H1 (cell line): ENCODE results near the gene ZNF577. TPM values are rescaled to one million over a fixed set of nuclear protein-coding genes. Genes with fewer than 3 reads are reported as not detected.
A peak's percentile ranks its signal among the peaks of the same experiment; 100 is the strongest.

Experiments used
- CTCF ChIA-PET: fragments of 300-600 bp; sonication (Branson Sonifier 250); formaldehyde crosslinking; loops from one replicate; lab custom pipeline; 2021; ENCODE audit not compliant: partially characterized antibody; lab: Charles Lee
- POLR2A ChIA-PET: fragments of 300-600 bp; sonication (Branson Sonifier 250); formaldehyde crosslinking; loops from one replicate; lab custom pipeline; 2021; ENCODE audit warnings: inconsistent platforms; ENCODE audit not compliant: partially characterized antibody; lab: Charles Lee
- DNase-seq, 2 experiments: peaks; one replicate each; pipeline versions ENCODE4 v3.0.0 to v3.0.0-alpha.2; 2010 to 2022; ENCODE audit warnings: low spot score in 2 of 2, low read depth in 1 of 2, mixed read lengths in 1 of 2
- FAIRE-seq: peaks from 2 replicates; lab custom pipeline; 2011; peaks lifted over from hg19 to GRCh38; lab: Jason Lieb, UNC
- H2AFZ ChIP-seq: 2 replicates; pipeline ENCODE4 v1.8.1; 2012; ENCODE audit warnings: low read length, inconsistent platforms
- H2AK5ac ChIP-seq: 2 replicates; pipeline ENCODE4 v1.6.1; 2013; ENCODE audit warnings: low read depth, low read length
- H2BK120ac ChIP-seq: replicated peaks from 2 replicates; pipeline ENCODE3; 2013; ENCODE audit warnings: low read depth, low read length, inconsistent platforms
- H2BK12ac ChIP-seq: 2 replicates; pipeline ENCODE4 v1.6.1; 2013; ENCODE audit warnings: low read depth, low read length
- H2BK15ac ChIP-seq: 2 replicates; pipeline ENCODE4 v1.6.1; 2013; ENCODE audit warnings: low read length
- H2BK20ac ChIP-seq: 2 replicates; pipeline ENCODE4 v1.6.1; 2013; ENCODE audit warnings: low read length
- H2BK5ac ChIP-seq: 2 replicates; pipeline ENCODE4 v1.6.1; 2013; ENCODE audit warnings: low read depth, low read length
- H3K14ac ChIP-seq: 2 replicates; pipeline ENCODE4 v1.6.1; 2013; ENCODE audit warnings: inconsistent platforms; ENCODE audit not compliant: insufficient read length
- H3K18ac ChIP-seq: 2 replicates; pipeline ENCODE4 v1.6.1; 2013; ENCODE audit warnings: low read length; ENCODE audit errors: extremely low read depth
- H3K23ac ChIP-seq: 2 replicates; pipeline ENCODE4 v1.6.1; 2013; ENCODE audit warnings: inconsistent platforms; ENCODE audit not compliant: insufficient read length
- H3K23me2 ChIP-seq: 2 replicates; pipeline ENCODE4 v1.6.1; 2013; ENCODE audit warnings: low read depth, low read length
- H3K27ac ChIP-seq: 2 replicates; pipeline ENCODE4 v1.6.1; 2011; ENCODE audit warnings: low read depth, low read length, inconsistent platforms
- H3K27me3 ChIP-seq, 4 experiments: replicated peaks in 1 of 4; 1 replicate in 1 of 4; 2 replicates in 3 of 4; pipeline versions ENCODE4 v1.6.1 to v1.8.1; 2011 to 2013; ENCODE audit warnings: low read length in 3 of 4, mild to moderate bottlenecking in 3 of 4, inconsistent platforms in 2 of 4, mixed read lengths in 2 of 4, moderate library complexity in 1 of 4; ENCODE audit not compliant: control insufficient read depth in 3 of 4, insufficient read depth in 3 of 4; ENCODE audit errors: extremely low read depth in 1 of 4
- H3K36me3 ChIP-seq, 4 experiments: 2 replicates each; pipeline versions ENCODE4 v1.6.1 to v1.8.1; 2011 to 2013; ENCODE audit warnings: mild to moderate bottlenecking in 4 of 4, low read length in 3 of 4, moderate library complexity in 2 of 4, control low read depth in 1 of 4, inconsistent platforms in 1 of 4; ENCODE audit not compliant: insufficient read depth in 4 of 4, control insufficient read depth in 2 of 4
- H3K4ac ChIP-seq: replicated peaks from 2 replicates; pipeline ENCODE3; 2013; ENCODE audit warnings: low read length, low read depth, mixed read lengths, inconsistent platforms; ENCODE audit not compliant: insufficient read length
- H3K4me1 ChIP-seq, 4 experiments: replicated peaks in 1 of 4; 1 replicate in 1 of 4; 2 replicates in 3 of 4; pipeline versions ENCODE4 v1.6.1 to v1.8.1; 2011 to 2013; ENCODE audit warnings: low read length in 3 of 4, inconsistent platforms in 2 of 4, mixed read lengths in 1 of 4; ENCODE audit not compliant: insufficient read depth in 4 of 4, control insufficient read depth in 3 of 4
- H3K4me2 ChIP-seq, 2 experiments: 2 replicates each; pipeline versions ENCODE4 v1.6.1 to v1.8.1; 2011 to 2013; ENCODE audit warnings: low read depth in 2 of 2, low read length in 2 of 2, control low read depth in 1 of 2, inconsistent platforms in 1 of 2, mild to moderate bottlenecking in 1 of 2; ENCODE audit not compliant: insufficient read depth in 1 of 2
- H3K4me3 ChIP-seq, 4 experiments: fragments of 200-600, 300-600 bp in 1 of 4; sonication (generic), shearing (Covaris generic), sonication (Bioruptor Twin) in 1 of 4; 2 replicates each; pipeline versions ENCODE4 v1.5.1 to v1.8.1; 2011 to 2016; ENCODE audit warnings: low read length in 4 of 4, low read depth in 3 of 4, control low read depth in 2 of 4, inconsistent platforms in 2 of 4, mild to moderate bottlenecking in 2 of 4, mixed read lengths in 1 of 4, moderate library complexity in 1 of 4; ENCODE audit not compliant: insufficient read depth in 2 of 4; ENCODE audit errors: extremely low read depth in 1 of 4
- H3K56ac ChIP-seq: replicated peaks from 2 replicates; pipeline ENCODE3; 2013; ENCODE audit warnings: low read depth, mild to moderate bottlenecking, mixed read lengths, low read length, inconsistent platforms; ENCODE audit not compliant: insufficient read length
- H3K79me1 ChIP-seq: 2 replicates; pipeline ENCODE4 v1.6.1; 2013; ENCODE audit warnings: low read depth, low read length, control low read depth
- H3K79me2 ChIP-seq, 2 experiments: 2 replicates each; pipeline versions ENCODE4 v1.6.1 to v1.8.1; 2012 to 2013; ENCODE audit warnings: low read length in 2 of 2, mild to moderate bottlenecking in 2 of 2, inconsistent platforms in 1 of 2; ENCODE audit not compliant: insufficient read depth in 2 of 2, control insufficient read depth in 1 of 2
- H3K9ac ChIP-seq, 4 experiments: replicated peaks in 1 of 4; 1 replicate in 1 of 4; 2 replicates in 3 of 4; pipeline versions ENCODE4 v1.6.1 to v1.8.1; 2011 to 2013; ENCODE audit warnings: low read depth in 3 of 4, low read length in 3 of 4, control low read depth in 2 of 4, mild to moderate bottlenecking in 2 of 4, moderate library complexity in 2 of 4, inconsistent platforms in 1 of 4; ENCODE audit errors: extremely low read depth in 1 of 4
- H3K9me3 ChIP-seq, 2 experiments: 2 replicates each; pipeline versions ENCODE4 v1.6.1 to v1.8.1; 2012 to 2013; ENCODE audit warnings: mild to moderate bottlenecking in 2 of 2, moderate library complexity in 2 of 2, control low read depth in 1 of 2, inconsistent platforms in 1 of 2, low read depth in 1 of 2, low read length in 1 of 2, mixed read lengths in 1 of 2; ENCODE audit not compliant: insufficient read depth in 2 of 2
- H4K20me1 ChIP-seq, 2 experiments: replicated peaks in 1 of 2; 2 replicates each; pipeline versions ENCODE3 to v1.8.1; 2011 to 2013; ENCODE audit warnings: inconsistent platforms in 2 of 2, low read length in 2 of 2, mild to moderate bottlenecking in 1 of 2; ENCODE audit not compliant: insufficient read depth in 2 of 2, control insufficient read depth in 1 of 2
- H4K5ac ChIP-seq: 2 replicates; pipeline ENCODE4 v1.6.1; 2013; ENCODE audit warnings: low read length, low read depth, mixed read lengths, inconsistent platforms; ENCODE audit not compliant: insufficient read length
- H4K8ac ChIP-seq: 2 replicates; pipeline ENCODE4 v1.8.0; 2013; ENCODE audit warnings: mild to moderate bottlenecking, moderate library complexity, low read length, inconsistent platforms; ENCODE audit not compliant: insufficient read depth; ENCODE audit errors: extremely low read depth
- H4K91ac ChIP-seq: replicated peaks from 2 replicates; pipeline ENCODE3; 2013; ENCODE audit warnings: low read length, mixed read lengths, inconsistent platforms; ENCODE audit not compliant: insufficient read length
- BCL11A ChIP-seq, 2 experiments: IDR thresholded peaks; one replicate each; pipeline ENCODE4 v1.6.1; 2011; ENCODE audit warnings: low read depth in 2 of 2, low read length in 2 of 2, mild to moderate bottlenecking in 2 of 2
- E2F6 ChIP-seq: IDR thresholded peaks from 2 replicates; pipeline ENCODE4 v1.6.1; 2012; ENCODE audit warnings: inconsistent platforms
- EGR1 ChIP-seq: IDR thresholded peaks from 2 replicates; pipeline ENCODE4 v1.6.1; 2011; ENCODE audit warnings: low read depth, low read length, borderline replicate concordance
- JUN ChIP-seq: IDR thresholded peaks from 2 replicates; pipeline ENCODE4 v1.6.1; 2011; ENCODE audit warnings: low read depth, mild to moderate bottlenecking, improper control_type of control experiment, low read length
- JUND ChIP-seq: IDR thresholded peaks from 2 replicates; pipeline ENCODE4 v1.6.1; 2011; ENCODE audit warnings: mild to moderate bottlenecking, improper control_type of control experiment, low read length
- POU5F1 ChIP-seq: IDR thresholded peaks from 2 replicates; pipeline ENCODE4 v1.6.1; 2011; ENCODE audit warnings: low read depth, mild to moderate bottlenecking, low read length, moderate library complexity
- SAP30 ChIP-seq: fragments of 300-600 bp; sonication (generic); IDR thresholded peaks from 2 replicates; pipeline ENCODE4 v1.7.1; 2012; ENCODE audit warnings: low read length, moderate library complexity, mild to moderate bottlenecking, inconsistent platforms; ENCODE audit not compliant: insufficient read depth, insufficient replicate concordance
- SIRT6 ChIP-seq: IDR thresholded peaks from one replicate; pipeline ENCODE4 v1.7.1; 2012; ENCODE audit warnings: low read length, inconsistent platforms
- YY1 ChIP-seq: IDR thresholded peaks from 2 replicates; pipeline ENCODE4 v1.6.1; 2011; ENCODE audit warnings: low read depth, mild to moderate bottlenecking, low read length
- ZNF274 ChIP-seq: IDR thresholded peaks from 2 replicates; pipeline ENCODE4 v1.7.0; 2012; ENCODE audit warnings: low read length, borderline replicate concordance; ENCODE audit errors: extremely low read depth
- WGBS, 2 experiments: shearing (Covaris generic) in 1 of 2; methylation state at CpG; one replicate each; pipeline versions ENCODE4 v1.1.6 to v1.1.7; 2013 to 2015; ENCODE audit warnings: low lambda C conversion rate in 2 of 2, mixed read lengths in 2 of 2, inconsistent platforms in 1 of 2, low coverage in 1 of 2, missing lambda C conversion rate in 1 of 2; ENCODE audit not compliant: insufficient replicate concordance in 2 of 2, insufficient coverage in 1 of 2, insufficient read length in 1 of 2; ENCODE audit errors: extremely low coverage in 1 of 2, missing lambda C conversion rate in 1 of 2; 5-methylcytosine and 5-hydroxymethylcytosine counted together
- polyA plus RNA-seq, 7 experiments: library from polyadenylated mRNA; depleted of rRNA in 3 of 7; stranded (reverse) in 5 of 7; unstranded in 2 of 7; fragments of >200 nt in 5 of 7; fragments of 200-250 nt in 2 of 7; gene quantifications; 1 replicate in 5 of 7; 2 replicates in 1 of 7; 4 replicates in 1 of 7; pipeline versions ENCODE4 v1.2.1 to v1.2.3, GENCODE V29; 2011 to 2013; ENCODE audit warnings: missing spikeins in 2 of 7, mixed read lengths in 2 of 7
- total RNA-seq: library from RNA; stranded (reverse); fragmentation: NEBNext Ultra II Directional; extraction: Animal tissue kit (Norgen Biotek cat#: 25700); gene quantifications from 2 replicates; pipeline ENCODE4 v1.2.1, GENCODE V29; 2021

ZNF577 gene
- total and polyA plus RNA-seq, 2 of the 8 experiments (the other 6 are each of a cell fraction or from before 2014, with no cell fraction given): 13.8 to 14.9 TPM

DNA sequence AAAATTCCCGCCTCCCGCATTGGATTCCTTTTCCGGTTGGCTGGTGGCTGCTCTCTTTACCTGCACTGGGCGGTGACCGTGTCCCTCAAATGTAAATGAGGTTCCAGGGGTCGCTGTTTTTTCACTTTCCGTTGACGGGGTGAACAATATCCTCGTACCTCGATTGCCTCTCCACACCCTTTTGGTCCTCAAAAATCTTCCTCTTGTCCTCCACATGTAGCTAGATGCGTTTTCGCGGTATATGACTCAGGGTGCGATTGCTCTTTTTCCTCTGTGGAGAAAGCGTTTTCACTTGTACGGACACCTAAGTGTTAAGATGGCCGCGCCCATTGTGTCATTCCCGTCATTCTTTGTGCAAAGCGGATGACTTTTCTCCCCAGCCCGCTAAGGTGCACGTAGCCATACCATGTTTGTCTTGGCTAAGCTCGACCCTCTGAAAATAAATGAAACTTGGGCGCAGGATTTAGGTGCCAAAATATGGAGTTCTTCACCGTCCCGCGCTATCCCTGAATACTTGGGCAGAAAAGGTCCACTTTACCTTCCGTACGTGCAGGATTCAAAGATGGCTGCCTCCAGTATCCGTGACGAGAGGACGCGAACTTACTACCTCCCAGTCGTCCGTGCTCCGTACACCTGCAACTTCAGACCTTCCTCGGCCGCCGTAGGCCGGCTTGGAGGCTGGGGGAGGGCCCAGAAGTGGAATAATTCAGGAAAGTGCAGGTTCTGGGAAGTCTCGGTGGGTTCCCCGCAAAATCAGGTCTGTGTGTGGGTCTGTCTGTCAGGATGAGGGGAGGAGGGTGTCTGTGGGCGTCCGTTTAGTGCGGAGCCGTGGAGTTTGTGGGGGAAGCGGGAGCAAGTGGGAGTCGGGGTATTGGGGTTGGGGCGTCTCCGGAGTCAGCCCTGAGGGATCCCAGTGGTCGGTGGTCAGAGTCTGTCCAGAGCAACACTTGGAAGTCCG is 39.3 kb upstream of the ZNF577 start, which contains the start of gene ZNF613:
ZNF613 (plus strand) TSS at position 689 of the 958 bp plus-strand sequence. CDS start 8,749 bp downstream, outside the sequence.
- H3K27ac ChIP-seq: peak within 1 kb of the TSS; percentile 99
- H4K20me1 ChIP-seq: peaks cover 0 to 2% of the 10 kb centered on the region in 2 experiments
- no peak within 1 kb of the TSS for H3K4ac ChIP-seq
- H3K14ac ChIP-seq: no peak within 1 kb of the TSS
- peak; percentile 80 to 90 for DNase-seq
- no peak within 1 kb of the TSS for H2AK5ac ChIP-seq
- FAIRE-seq: peak; percentile 92
- peaks cover 30 to 34% of the 10 kb centered on the region in 2 experiments for H3K9me3 ChIP-seq
- H4K91ac ChIP-seq: peak within 1 kb of the TSS; percentile 100
- H2BK15ac ChIP-seq: peak within 1 kb of the TSS; percentile 98; the same call in 1 of the 2 replicates
- peak within 1 kb of the TSS; percentile 65 to 98 (median 93) for H3K4me3 ChIP-seq
- H3K56ac ChIP-seq: peak within 1 kb of the TSS; percentile 94
- WGBS, 2 experiments: 1% methylated on average over 47 of the region's 52 CpGs; no CpG with 5 or more reads in 1 of the 2 experiments
- H3K23ac ChIP-seq: no peak within 1 kb of the TSS
- peak within 1 kb of the TSS; percentile 99 for H2BK12ac ChIP-seq
- peak within 1 kb of the TSS; percentile 93 for H2BK120ac ChIP-seq
- H3K79me1 ChIP-seq: 0 out of 2 replicates have a peak, but pooled peaks cover 3% of the 10 kb centered on the region
- peaks cover 2 to 18% (median 8%) of the 10 kb centered on the region in 4 experiments; a peak in 4 of 8 replicates for H3K36me3 ChIP-seq
- H2BK5ac ChIP-seq: peak within 1 kb of the TSS; percentile 98
- ChIA-PET POLR2A (interaction anchor here (0.7 to 2.1 kb wide), 6 partner anchors 12 to 101 kb away, joined by 3 to 7 read pairs (median 4); partner anchors contain the start of genes ZNF614 and ZNF649), CTCF (interaction anchor here (1.2 kb wide), 1 partner anchor 28 kb away, joined by 3 read pairs; no protein-coding TSS in a partner anchor)
- peak within 1 kb of the TSS; percentile 100 for H3K18ac ChIP-seq
- peak within 1 kb of the TSS; percentile 100 for H2AFZ ChIP-seq
- H4K8ac ChIP-seq: peak within 1 kb of the TSS; percentile 93
- peaks cover 5% of the 10 kb centered on the region; the same call in 1 of the 2 replicates for H3K23me2 ChIP-seq
- H4K5ac ChIP-seq: peak within 1 kb of the TSS; percentile 100
- H3K27me3 ChIP-seq: no peaks in the 10 kb centered on the region
- no peaks in the 10 kb centered on the region; a peak in 1 of 7 replicates for H3K4me1 ChIP-seq
- peaks cover 0 to 45% of the 10 kb centered on the region in 2 experiments; a peak in 3 of 4 replicates for H3K79me2 ChIP-seq
- H3K4me2 ChIP-seq: peak within 1 kb of the TSS; percentile 57 to 83
- peak within 1 kb of the TSS; percentile 89 to 97 (median 92) for H3K9ac ChIP-seq
- H2BK20ac ChIP-seq: 0 out of 2 replicates have a peak within 1 kb of the TSS, but pooled peaks have one; percentile 77
- TF ChIP-seq EGR1: no peak
- no peak for TF ChIP-seq ZNF274
- no peak for TF ChIP-seq POU5F1
- TF ChIP-seq YY1: peak; percentile 98
- no peak for TF ChIP-seq BCL11A (IDR thresholded peaks at IDR 0.05; ENCODE audit: low read depth in 2 of 2, low read length in 2 of 2)
- TF ChIP-seq SAP30: peak; percentile 23
- TF ChIP-seq JUN: no peak
- TF ChIP-seq SIRT6: no peak
- no peak for TF ChIP-seq JUND
- TF ChIP-seq E2F6: peak; percentile 93
